Esophagus squamous epithelium (tissue), 5 donors: ENCODE measurements around the gene TBK1. TPM values are rescaled to one million over a fixed set of nuclear protein-coding genes. Genes with fewer than 3 reads are reported as not detected.
A peak's percentile ranks its signal among the peaks of the same experiment; 100 is the strongest.
"Not testable (repeated sequence)": the region's sequence is repeated elsewhere in the genome, so short reads cannot be mapped to it uniquely, and the experiment has no call there.

ENCODE experiments used
- DNase-seq: peaks from one replicate; lab custom pipeline; 2025; lab: John Stamatoyannopoulos, UW
- H3K27ac ChIP-seq, 4 donors: fragments of 200-600 bp; sonication (generic); one replicate each; pipeline ENCODE4 v1.5.1; 2016 to 2019; ENCODE audit warnings: mild to moderate bottlenecking in 1 of 4
- H3K27me3 ChIP-seq, 4 donors: fragments of 200-600 bp; sonication (generic); 1 replicate in 3 of 4; 2 replicates in 1 of 4; pipeline versions ENCODE4 v1.5.1 to v1.6.0; 2017 to 2021; ENCODE audit warnings: antibody characterized with exemption in 1 of 4
- H3K36me3 ChIP-seq, 3 donors: fragments of 200-600 bp; sonication (generic); one replicate each; pipeline ENCODE4 v1.5.1; 2016 to 2019
- H3K4me1 ChIP-seq, 3 donors: fragments of 200-600 bp; sonication (generic); one replicate each; pipeline ENCODE4 v1.5.1; 2017 to 2019
- H3K4me3 ChIP-seq, 4 donors: fragments of 200-600 bp; sonication (generic); 1 replicate in 3 of 4; 2 replicates in 1 of 4; pipeline ENCODE4 v1.5.1; 2016 to 2019; ENCODE audit warnings: mild to moderate bottlenecking in 2 of 4, moderate library complexity in 1 of 4
- H3K9me3 ChIP-seq, 3 donors: fragments of 200-600 bp; sonication (generic); one replicate each; pipeline ENCODE4 v1.5.1; 2016 to 2019
- POLR2A ChIP-seq, 4 donors: fragments of 450-650 bp; IDR thresholded peaks; one replicate each; pipeline ENCODE4 v1.6.1; 2017; ENCODE audit warnings: antibody characterized with exemption in 4 of 4, mild to moderate bottlenecking in 4 of 4, moderate library complexity in 3 of 4
- WGBS, 2 donors: methylation state at CpG; one replicate each; pipeline ENCODE4 v1.1.5; 2018; 5-methylcytosine and 5-hydroxymethylcytosine counted together
- intact Hi-C: fragments of 100-400 bp; cut with DNase I; formaldehyde crosslinking; loops from one replicate; pipeline ENCODE4 v1.15.0; 2022
- total RNA-seq, 4 donors: library from RNA; depleted of rRNA; stranded (reverse); fragments of >200 nt; gene quantifications; one replicate each; pipeline ENCODE4 v1.1.0, GENCODE V29; 2016
- TF ChIP-seq, protein P1 (sequence below), 6 experiments: fragments of 450-650 bp in 4 of 6; fragments of 200-600 bp in 2 of 6; sonication (generic) in 2 of 6; IDR thresholded peaks; one replicate each; pipeline ENCODE4 v1.5.1; 2016 to 2019; ENCODE audit warnings: antibody characterized with exemption in 6 of 6, mild to moderate bottlenecking in 4 of 6, moderate library complexity in 4 of 6
- donor health status: DM: yes; HTN: yes; CAD: no.

TBK1 gene
- total RNA-seq, 4 donors from 2014 or later, result 12.5 to 25.7 (median 20.7) TPM

GRCh38 chr12:64532734-64533351 lies 80.9 kb downstream of the TBK1 start:
- Histone ChIP-seq H3K36me3 (no peaks in the 10 kb centered on the region), H3K4me3 (no peak overlapping the region), H3K27ac (no peak overlapping the region), H3K27me3 (no peaks in the 10 kb centered on the region), H3K9me3 (no peaks in the 10 kb centered on the region), H3K4me1 (no peaks in the 10 kb centered on the region)
- TF ChIP-seq, protein P1, sequence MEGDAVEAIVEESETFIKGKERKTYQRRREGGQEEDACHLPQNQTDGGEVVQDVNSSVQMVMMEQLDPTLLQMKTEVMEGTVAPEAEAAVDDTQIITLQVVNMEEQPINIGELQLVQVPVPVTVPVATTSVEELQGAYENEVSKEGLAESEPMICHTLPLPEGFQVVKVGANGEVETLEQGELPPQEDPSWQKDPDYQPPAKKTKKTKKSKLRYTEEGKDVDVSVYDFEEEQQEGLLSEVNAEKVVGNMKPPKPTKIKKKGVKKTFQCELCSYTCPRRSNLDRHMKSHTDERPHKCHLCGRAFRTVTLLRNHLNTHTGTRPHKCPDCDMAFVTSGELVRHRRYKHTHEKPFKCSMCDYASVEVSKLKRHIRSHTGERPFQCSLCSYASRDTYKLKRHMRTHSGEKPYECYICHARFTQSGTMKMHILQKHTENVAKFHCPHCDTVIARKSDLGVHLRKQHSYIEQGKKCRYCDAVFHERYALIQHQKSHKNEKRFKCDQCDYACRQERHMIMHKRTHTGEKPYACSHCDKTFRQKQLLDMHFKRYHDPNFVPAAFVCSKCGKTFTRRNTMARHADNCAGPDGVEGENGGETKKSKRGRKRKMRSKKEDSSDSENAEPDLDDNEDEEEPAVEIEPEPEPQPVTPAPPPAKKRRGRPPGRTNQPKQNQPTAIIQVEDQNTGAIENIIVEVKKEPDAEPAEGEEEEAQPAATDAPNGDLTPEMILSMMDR (IDR thresholded peaks at IDR 0.05), result no peak
- TF ChIP-seq POLR2A (IDR thresholded peaks at IDR 0.05), result no peak
- DNase-seq, result no peak
- intact Hi-C loops, result no loop called here
- 92 to 100% methylated on average over 4 to 11 of the region's 11 CpGs for WGBS, 2 donors

DNA sequence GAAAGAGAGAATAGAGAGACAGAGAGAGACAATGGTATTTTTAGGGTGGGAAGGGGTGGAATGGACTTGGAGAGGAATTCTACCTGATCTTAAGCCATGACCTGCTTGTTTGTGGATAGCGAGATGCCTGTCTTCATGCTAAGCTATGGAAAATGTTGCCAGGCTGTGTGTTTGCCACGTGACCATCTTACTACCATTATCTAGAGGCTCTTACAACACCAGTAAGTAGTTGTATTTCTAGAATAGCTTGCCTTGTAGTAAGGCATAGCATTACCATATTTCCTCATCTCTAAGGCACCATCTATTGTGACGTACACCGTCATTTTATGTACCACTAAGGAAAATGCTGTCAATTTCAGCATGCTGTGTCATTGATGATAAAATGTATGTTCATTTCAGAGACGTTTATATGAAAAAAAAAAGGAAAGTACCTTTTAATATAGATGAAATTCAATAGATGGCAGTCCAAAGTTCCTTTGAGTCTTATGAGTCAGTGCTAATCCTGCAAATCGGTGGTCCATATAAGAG lies 82.8 kb downstream of the TBK1 start:
- Histone ChIP-seq H3K36me3 (no peaks in the 10 kb centered on the region), H3K4me3 (no peak overlapping the region), H3K27ac (no peak overlapping the region), H3K9me3 (no peaks in the 10 kb centered on the region), H3K27me3 (no peaks in the 10 kb centered on the region), H3K4me1 (no peaks in the 10 kb centered on the region)
- no peak for DNase-seq
- intact Hi-C loops, result no loop called here
- 70 to 74% methylated on average over 6 of the region's 6 CpGs for WGBS, 2 donors
- TF ChIP-seq, protein P1 (IDR thresholded peaks at IDR 0.05), result no peak
- no peak for TF ChIP-seq POLR2A (IDR thresholded peaks at IDR 0.05)

GRCh38 chr12:64538121-64538520 lies 86.2 kb downstream of the TBK1 start:
- H3K9me3 ChIP-seq, result no peaks in the 10 kb centered on the region
- intact Hi-C loops, result no loop called here
- WGBS, 2 donors, result 77 to 84% methylated on average over 4 of the region's 4 CpGs

DNA sequence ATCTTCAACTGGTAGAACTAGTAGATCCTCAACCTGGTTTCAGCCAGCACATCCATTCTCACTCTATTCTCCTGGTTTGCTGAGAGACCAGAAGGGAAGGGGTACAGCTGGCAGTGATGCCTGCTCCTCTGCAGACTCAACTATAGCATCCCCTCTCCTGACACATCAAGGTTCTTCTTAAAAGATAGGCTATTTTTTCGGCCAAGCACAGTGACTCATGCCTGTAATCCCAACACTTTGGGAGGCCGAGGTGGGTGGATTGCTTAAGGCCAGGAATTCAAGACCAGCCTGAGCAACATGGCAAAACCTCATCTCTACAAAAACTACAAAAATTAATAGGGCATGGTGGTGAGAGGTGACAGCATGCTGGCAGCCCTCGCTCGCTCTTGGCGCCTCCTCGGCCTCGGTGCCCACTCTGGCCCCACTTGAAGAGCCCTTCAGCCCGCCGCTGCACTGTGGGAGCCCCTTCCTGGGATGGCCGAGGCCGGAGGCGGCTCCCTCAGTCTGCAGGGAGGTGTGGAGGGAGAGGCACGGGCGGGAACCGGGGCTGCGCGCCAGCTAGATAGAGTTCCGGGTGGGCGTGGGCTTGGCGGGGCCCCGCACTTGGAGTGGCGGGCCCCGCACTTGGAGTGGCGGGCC lies 90.6 kb downstream of the TBK1 start:
- intact Hi-C loops, DNase-seq, H3K27ac ChIP-seq, H3K4me1 ChIP-seq, H3K36me3 ChIP-seq, H3K9me3 ChIP-seq, H3K27me3 ChIP-seq: not testable (repeated sequence)
- WGBS, 2 donors, result 79 to 82% methylated on average over 8 to 10 of the region's 24 CpGs
- peak overlapping the region in 1 of 4 donors; percentile 41 for H3K4me3 ChIP-seq

More at GRCh38 chr12:64538121-64538520, 86.2 kb downstream of the TBK1 start:
- no peak overlapping the region for H3K27ac ChIP-seq
- no peaks in the 10 kb centered on the region for H3K4me1 ChIP-seq
- no peaks in the 10 kb centered on the region for H3K36me3 ChIP-seq
- no peak for DNase-seq
- H3K4me3 ChIP-seq, result no peak overlapping the region
- H3K27me3 ChIP-seq, result no peaks in the 10 kb centered on the region
- no peak for TF ChIP-seq POLR2A (IDR thresholded peaks at IDR 0.05)
- TF ChIP-seq, protein P1 (IDR thresholded peaks at IDR 0.05), result no peak

- Histone ChIP-seq H3K27ac (no peak overlapping the region), H3K9me3 (no peaks in the 10 kb centered on the region), H3K4me3 (no peak overlapping the region), H3K36me3 (no peaks in the 10 kb centered on the region), H3K4me1 (peaks cover 0 to under 1% (median 0%) of the 10 kb centered on the region in 3 donors), H3K27me3 (no peaks in the 10 kb centered on the region)
- TF ChIP-seq, protein P1 (IDR thresholded peaks at IDR 0.05), result no peak
- no peak for TF ChIP-seq POLR2A (IDR thresholded peaks at IDR 0.05)
- DNase-seq, result no peak
- 67 to 72% methylated on average over 7 to 8 of the region's 8 CpGs for WGBS, 2 donors
- intact Hi-C loops, result no loop called here
Observed at GRCh38 chr12:64544371-64545080, 92.6 kb downstream of the TBK1 start.
